Ammon's horn (tissue), 1 donor: ENCODE results near the gene EGFL8.

Experiments used
- DNase-seq: peaks from one replicate; pipeline ENCODE4 v3.0.0-alpha.2; 2016; ENCODE audit warnings: low spot score

EGFL8 gene

GRCh38 chr6:32168350-32168749 is 4.0 kb downstream of the EGFL8 start:
- DNase-seq: no peak

GRCh38 chr6:32168807-32169591 is 4.6 kb downstream of the EGFL8 start:
- DNase-seq: no peak

- DNase-seq: no peak
Observed at GRCh38 chr6:32170294-32170693, 5.9 kb downstream of the EGFL8 start.

GRCh38 chr6:32171234-32171633 is 6.8 kb downstream of the EGFL8 start:
- no peak for DNase-seq

- no peak for DNase-seq
Observed at GRCh38 chr6:32173051-32173727, 8.8 kb downstream of the EGFL8 start.

- no peak for DNase-seq
Observed at GRCh38 chr6:32174416-32174815, 10.0 kb downstream of the EGFL8 start.

- no peak for DNase-seq
Observed at GRCh38 chr6:32175322-32175710, 10.9 kb downstream of the EGFL8 start.

- DNase-seq: peak; percentile 99
Observed at GRCh38 chr6:32175711-32176475, 11.5 kb downstream of the EGFL8 start, which contains the start of gene AGPAT1. AGPAT1 (minus strand) TSS chr6:32176084; CDS start chr6:32171496, 4,588 bp downstream.

- DNase-seq: no peak
Observed at GRCh38 chr6:32176476-32177182, 12.2 kb downstream of the EGFL8 start.

- no peak for DNase-seq
Observed at GRCh38 chr6:32177183-32177787, 12.9 kb downstream of the EGFL8 start.

GRCh38 chr6:32177788-32178546 is 13.6 kb downstream of the EGFL8 start, which contains the start of gene RNF5:
RNF5 (plus strand) TSS chr6:32178405; CDS start chr6:32178512, 107 bp downstream.
- peak; percentile 100 for DNase-seq

- no peak for DNase-seq
Observed at GRCh38 chr6:32178547-32179440, 14.4 kb downstream of the EGFL8 start.

GRCh38 chr6:32179766-32180405 is 15.5 kb downstream of the EGFL8 start:
- no peak for DNase-seq

GRCh38 chr6:32181148-32181702 is 16.8 kb downstream of the EGFL8 start:
- no peak for DNase-seq

- DNase-seq: no peak
Observed at GRCh38 chr6:32181915-32182529, 17.6 kb downstream of the EGFL8 start.

GRCh38 chr6:32182555-32182981 is 18.2 kb downstream of the EGFL8 start:
- DNase-seq: no peak

GRCh38 chr6:32183030-32183429 is 18.6 kb downstream of the EGFL8 start:
- DNase-seq: no peak

GRCh38 chr6:32183483-32184083 is 19.2 kb downstream of the EGFL8 start:
- no peak for DNase-seq
